Activated T-cell treated with anti-CD3 and anti-CD28 coated beads for 4 hours (primary cell): Measurements from ENCODE around the gene ELMO3.
A peak's percentile ranks its signal among the peaks of the same experiment; 100 is the strongest.

Experiments
- DNase-seq: peaks from one replicate; pipeline ENCODE4 v3.0.0-alpha.2; 2020

Gene ELMO3

DNA sequence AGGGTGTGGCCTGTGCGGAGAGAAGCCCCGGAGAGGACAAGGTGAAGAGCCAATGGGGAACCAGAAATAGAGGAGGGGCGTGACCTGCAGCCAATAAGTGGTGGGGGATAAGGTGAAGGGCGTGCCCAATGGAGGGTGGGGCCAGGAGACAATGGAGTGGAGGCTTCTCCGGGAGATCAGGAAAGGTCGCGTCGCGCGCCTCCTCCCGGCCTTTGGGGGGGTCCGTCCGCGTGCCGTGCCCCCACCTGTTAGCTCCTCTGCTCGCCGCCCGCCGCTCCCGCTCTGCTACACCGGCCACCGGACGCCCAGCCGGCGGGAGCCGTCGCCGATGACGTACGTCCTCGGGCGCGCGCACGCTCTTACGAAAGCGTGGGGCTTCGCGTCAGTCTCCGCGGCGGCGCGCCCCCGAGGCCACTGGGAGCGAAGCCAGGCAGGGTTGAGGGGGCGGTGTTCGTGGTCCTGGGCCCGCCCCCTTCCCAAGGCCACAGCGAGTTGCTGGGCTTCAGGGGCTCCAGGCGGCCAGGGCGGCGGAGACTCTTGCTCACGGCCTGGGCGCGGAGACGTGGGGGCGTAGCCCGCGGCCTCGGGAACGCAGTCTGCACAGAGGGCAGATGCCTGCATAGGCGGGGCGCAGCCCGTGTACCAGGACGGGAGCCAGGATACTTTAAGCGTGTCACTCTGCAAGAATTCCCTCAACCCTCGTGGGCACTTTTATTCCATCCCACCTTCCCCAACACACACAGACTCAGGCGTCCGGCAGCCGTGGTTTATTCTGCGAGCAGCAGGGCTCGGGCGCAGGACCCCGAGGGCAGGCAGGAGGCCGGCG is 15.1 kb upstream of the ELMO3 start, which contains the start of gene MATCAP1:
TSS of gene MATCAP1 (minus strand) at position 337 of the 826 bp plus-strand sequence. CDS start 3,353 bp downstream, outside the sequence.
- peak; percentile 89 for DNase-seq

DNA sequence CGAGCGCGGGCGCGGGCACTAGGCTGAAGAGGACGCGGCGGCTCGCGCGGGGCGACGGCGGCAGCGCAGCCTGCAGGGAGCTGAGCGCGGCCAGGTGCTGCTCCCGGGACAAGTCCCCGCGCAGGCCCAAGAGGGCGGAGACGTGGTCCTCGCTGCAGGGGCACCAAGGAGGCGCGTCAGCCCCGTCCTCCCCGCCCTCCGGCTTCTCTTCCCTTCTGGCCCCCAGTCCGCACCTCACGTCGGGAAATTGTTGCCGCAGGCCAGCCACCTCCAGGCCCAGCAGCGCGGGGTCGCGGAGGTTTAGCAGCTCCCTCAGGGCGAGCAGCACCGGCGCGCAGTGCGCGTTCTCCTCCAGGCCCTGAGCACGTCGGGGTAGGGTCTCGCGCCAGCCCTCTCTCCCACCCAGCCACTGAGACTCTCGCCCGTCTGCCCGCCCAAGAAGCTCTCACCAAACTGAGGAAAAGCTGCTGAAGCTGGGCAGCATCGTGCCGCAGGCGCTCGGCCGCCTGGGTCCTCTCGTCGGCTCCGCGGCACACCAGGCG is 14.4 kb upstream of the ELMO3 start:
- DNase-seq = no peak

- peak; percentile 72 for DNase-seq
These were observed 13.8 kb upstream of the ELMO3 start for GRCh38 chr16:67184995-67185650.

DNA sequence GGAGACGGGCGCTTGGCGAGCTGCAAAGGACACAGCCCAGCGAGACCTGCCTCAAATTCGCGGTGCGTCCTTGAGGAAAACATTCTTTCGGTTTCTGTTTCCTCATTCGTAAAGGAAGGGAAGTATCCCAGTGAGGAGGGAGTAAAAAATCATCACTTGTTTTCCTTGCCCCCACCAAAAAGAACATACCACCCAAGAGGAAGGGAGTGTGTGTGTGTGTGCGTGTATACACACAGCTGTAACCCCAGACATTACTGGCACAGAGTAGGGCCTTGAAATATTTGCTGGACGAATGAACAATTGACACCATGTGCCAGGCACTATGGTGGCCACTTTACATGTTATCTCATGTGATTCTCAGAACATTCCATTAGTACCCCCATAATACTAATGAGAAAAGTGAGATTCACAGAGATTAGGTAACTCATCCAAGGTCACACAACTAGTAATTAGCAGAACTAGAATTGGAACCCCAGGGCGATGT is 13.2 kb upstream of the ELMO3 start:
- no peak for DNase-seq

- DNase-seq = no peak
These were observed 12.4 kb upstream of the ELMO3 start for GRCh38 chr16:67186550-67186950.

- no peak for DNase-seq
These were observed 11.6 kb upstream of the ELMO3 start for GRCh38 chr16:67187175-67187890.

GRCh38 chr16:67188323-67188722 is 10.6 kb upstream of the ELMO3 start:
- DNase-seq = no peak

DNA sequence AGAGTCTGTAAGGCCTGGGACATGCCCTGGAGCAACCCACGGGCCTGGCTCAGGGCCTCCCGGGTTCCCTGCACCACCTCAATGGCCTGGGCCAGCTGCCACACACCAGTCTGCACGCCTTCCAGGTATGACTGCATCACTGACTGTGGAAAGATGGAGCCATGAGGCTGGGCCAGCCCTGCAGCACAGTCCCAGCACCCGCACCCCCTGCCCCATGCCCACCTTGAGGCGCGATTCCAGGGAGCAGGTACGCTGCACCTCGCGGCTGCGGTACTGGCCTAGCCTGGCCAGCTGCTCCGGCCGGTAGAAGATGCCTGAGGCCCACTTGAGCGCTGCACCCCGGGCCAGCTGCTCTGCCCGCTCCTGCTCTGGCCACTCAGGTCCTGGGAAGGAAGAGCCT is 10.1 kb upstream of the ELMO3 start:
- DNase-seq = no peak

DNA sequence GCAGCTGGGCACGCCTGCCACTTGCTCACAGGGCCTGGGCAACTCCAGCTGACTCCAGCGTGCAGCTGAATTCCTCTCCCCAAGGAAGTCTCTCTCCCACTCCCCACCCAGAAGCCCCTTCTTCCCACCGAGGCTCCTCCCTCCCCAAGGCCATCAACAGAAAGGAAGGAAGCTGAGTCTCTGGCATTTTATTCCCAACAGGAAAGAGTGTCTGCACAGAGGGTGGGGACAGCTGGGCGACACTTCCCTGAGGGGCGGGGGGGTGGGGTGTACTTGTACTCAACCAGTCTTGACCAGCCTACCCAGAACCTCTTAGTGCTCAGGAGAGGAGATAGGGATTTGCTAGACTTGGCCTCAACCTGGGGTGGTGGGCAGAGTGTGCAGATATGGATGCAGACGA is 8.9 kb upstream of the ELMO3 start, which contains the start of gene EXOC3L1:
TSS of gene EXOC3L1 (minus strand) at position 96 of the 400 bp plus-strand sequence. CDS start 460 bp downstream, outside the sequence.
- no peak for DNase-seq

GRCh38 chr16:67190448-67191399 is 8.2 kb upstream of the ELMO3 start:
- no peak for DNase-seq

DNA sequence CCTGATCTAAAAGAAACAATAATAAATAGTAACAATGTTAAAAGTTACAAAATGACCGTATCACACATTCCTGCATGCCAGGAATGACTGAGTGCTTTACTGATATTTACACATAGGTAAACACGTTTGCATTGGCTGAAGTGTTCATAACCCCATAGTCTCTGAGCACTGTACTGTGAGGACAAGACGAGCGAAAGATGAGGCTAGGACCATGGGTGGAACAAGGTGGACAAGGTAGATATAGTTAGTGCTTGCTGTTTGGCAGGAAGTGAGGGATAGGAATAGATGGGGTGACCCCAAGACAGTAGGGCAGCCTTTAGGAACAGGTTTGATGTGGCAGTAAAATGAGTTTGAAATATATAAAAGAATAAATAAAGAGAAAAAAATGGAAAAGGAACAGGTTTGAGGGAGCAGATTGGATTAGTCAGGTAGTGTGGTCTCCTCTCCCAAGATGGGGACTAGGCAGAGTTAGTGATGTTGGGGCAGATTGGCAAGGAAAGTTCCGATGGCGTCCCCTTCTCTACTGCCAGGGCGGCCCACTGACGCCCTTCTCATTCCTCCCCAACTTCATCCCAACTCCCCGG is 7.4 kb upstream of the ELMO3 start:
- no peak for DNase-seq

DNA sequence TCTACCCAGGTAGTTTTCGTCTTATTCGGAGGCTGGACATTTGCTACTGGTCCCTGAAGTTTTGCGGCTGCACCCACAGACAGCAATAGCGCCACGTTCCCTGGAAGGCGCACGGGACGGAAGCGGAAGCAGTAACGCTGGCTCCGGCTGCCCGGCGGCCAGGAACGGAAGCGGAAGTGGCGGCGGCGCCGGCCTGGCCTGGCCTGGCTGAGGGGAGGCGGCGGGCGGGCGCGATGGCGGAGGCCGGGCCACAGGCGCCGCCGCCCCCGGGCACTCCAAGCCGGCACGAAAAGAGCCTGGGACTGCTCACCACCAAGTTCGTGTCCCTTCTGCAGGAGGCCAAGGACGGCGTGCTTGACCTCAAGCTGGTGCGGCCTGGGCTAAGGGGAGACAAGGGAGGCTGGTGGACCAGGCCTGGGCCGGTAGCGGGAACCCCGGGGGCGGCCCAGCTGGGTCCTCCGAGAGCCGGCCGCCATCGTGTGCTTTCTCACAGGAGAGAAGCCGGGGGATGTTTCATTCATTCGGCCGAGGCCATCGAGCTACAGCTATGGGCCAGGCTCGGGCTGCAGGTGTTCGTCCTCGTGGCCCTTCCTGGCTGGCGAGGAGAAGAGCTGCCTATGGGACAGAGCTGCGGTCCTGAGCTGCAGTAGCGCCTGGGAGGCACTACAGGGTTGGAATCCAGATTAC is 6.8 kb upstream of the ELMO3 start, which contains the start of gene E2F4:
TSS of gene E2F4 (plus strand) at position 161 of the 687 bp plus-strand sequence. CDS start at position 234, 73 bp downstream.
- DNase-seq = peak; percentile 74

DNA sequence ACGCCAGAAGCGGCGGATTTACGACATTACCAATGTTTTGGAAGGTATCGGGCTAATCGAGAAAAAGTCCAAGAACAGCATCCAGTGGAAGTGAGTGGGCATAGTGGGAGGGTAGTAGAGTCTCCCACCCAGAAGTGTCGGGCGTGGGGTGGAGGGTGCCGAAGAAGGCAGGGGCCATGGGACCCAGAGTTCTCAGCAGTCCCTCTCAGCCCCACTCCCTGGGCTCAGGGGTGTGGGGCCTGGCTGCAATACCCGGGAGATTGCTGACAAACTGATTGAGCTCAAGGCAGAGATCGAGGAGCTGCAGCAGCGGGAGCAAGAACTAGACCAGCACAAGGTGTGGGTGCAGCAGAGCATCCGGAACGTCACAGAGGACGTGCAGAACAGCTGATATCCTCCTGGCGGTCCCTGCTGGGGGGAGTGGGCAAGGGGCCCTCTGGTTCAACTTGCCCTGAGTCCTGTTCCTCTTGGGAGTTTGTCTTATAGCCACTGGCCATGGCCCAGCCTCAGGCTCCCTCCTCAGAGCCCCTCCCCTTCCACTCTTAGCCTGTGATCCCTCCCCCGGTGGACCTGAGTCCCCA is 6.1 kb upstream of the ELMO3 start:
- no peak for DNase-seq

DNA sequence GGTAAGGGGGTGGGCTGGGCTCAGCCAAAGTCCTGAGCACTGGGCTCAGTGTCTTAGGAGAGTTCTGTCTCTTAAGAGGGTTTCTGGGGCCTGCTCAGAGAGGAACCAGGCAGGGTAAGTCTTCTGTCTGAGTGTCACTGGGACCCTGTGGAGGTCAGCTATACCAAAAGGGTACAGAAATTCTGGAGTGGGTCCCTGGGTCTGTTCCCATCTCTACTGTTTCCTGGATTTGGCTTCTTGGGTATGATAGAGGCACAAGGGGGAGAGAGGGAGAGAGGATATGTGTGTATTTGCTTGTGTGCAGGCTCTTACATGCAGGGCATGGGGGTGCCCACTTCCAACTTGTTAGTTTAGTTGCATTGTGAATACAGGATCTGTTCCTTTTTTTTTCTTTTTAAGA is 5.4 kb upstream of the ELMO3 start:
- DNase-seq = no peak

DNA sequence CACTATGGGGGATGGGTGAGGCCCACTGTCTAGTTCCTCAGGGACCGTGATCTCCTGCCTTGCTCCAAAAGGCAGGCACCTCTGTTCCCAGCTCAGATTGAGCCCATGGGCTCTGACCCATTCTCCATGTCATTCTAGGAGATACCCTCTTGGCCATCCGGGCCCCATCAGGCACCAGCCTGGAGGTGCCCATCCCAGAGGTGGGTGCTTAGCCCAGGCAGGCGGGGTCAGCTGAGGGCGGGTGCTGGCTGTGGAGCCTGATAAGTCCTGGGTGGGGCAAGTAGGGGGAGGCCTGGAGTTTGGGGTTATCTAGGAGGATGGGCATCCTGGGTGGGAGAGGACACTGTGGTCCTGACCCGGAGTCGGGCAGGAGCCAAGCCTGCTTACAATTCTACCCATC is 4.7 kb upstream of the ELMO3 start:
- no peak for DNase-seq

DNA sequence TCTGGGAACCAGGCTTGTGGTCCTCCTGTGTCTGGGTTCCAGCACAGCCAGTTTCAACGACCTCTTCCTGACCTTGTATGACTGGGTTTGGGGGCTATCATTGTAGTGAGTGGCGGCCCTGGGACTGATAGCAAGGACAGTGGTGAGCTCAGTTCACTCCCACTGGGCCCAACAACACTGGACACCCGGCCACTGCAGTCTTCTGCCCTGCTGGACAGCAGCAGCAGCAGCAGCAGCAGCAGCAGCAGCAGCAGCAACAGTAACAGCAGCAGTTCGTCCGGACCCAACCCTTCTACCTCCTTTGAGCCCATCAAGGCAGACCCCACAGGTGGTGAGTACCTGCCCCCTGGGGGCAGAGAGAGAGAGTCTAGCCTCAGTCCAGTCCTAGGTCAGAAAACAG is 3.3 kb upstream of the ELMO3 start:
- no peak for DNase-seq

GRCh38 chr16:67196881-67197280 is 2.0 kb upstream of the ELMO3 start:
- DNase-seq = no peak

DNA sequence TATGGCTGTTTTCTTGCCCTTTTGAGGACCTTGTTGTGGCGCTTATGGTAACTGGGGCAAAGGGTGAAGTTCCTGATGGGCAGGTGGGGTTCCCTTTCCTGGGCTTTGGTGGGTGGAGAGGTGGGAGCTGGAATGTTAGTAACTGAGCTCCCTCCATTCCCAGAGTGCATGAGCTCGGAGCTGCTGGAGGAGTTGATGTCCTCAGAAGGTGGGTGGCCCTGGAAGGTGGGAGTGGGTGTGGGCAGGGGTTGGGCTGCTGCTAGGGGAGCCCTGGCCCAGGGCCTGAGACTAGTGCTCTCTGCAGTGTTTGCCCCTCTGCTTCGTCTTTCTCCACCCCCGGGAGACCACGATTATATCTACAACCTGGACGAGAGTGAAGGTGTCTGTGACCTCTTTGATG is 1.2 kb upstream of the ELMO3 start:
- no peak for DNase-seq

DNA sequence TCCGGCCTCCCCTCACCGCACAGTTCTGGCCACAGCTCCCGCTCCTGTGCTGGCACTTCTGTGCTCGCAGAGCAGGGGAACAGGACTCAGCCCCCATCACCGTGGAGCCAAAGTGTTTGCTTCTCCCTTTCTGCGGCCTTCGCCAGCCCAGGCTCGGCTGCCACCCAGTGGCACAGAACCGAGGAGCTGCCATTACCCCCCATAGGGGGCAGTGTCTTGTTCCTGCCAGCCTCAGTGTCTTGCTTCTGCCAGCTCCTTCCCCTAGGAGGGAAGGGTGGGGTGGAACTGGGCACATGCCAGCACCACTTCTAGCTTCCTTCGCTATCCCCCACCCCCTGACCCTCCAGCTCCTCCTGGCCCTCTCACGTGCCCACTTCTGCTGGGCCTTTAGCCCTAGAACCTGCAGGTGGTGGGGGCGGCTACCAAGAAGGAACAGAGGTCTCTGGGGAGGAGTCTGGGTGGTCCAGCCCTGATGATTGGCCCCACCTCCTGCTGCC is 645 bp upstream of the ELMO3 start:
- no peak for DNase-seq

DNA sequence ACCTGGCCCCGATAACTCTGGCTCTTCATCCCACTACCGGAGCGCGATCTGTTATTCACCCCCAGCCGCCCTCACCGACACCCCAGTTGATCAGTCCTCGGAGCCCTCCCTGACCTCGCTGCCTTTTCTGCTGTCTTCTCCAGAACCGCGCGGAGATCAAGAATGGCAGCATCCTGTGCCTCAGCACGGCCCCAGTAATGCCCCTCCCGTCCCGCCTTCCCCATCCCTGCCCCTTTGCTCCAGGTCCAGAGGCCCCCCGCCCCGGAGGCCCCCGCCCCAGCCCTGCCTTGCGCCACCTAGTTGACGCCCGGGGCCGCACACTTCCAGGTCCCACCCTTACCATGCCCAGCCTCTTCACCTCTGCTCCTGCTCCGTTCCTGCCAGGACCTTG is 872 bp downstream of the ELMO3 start:
- no peak for DNase-seq
